Keratinocyte (primary cell): ENCODE results near the gene CDC26.

Experiments used
- EZH2 ChIP-seq: IDR thresholded peaks from one replicate; pipeline ENCODE4 v1.6.1; 2012; ENCODE audit warnings: inconsistent platforms, mild to moderate bottlenecking, low read length, moderate library complexity
- TF ChIP-seq, protein P1 (sequence below), 3 experiments: IDR thresholded peaks in 1 of 3; conservative IDR thresholded peaks in 1 of 3; optimal IDR thresholded peaks in 1 of 3; 2 replicates in 2 of 3; 3 replicates in 1 of 3; pipeline versions ENCODE3 to v1.5.1; 2011; ENCODE audit warnings: low read length in 3 of 3, mild to moderate bottlenecking in 3 of 3, moderate library complexity in 2 of 3, control low read depth in 1 of 3, inconsistent platforms in 1 of 3; ENCODE audit not compliant: insufficient read depth in 2 of 3; ENCODE audit errors: extremely low read depth in 1 of 3

DNA sequence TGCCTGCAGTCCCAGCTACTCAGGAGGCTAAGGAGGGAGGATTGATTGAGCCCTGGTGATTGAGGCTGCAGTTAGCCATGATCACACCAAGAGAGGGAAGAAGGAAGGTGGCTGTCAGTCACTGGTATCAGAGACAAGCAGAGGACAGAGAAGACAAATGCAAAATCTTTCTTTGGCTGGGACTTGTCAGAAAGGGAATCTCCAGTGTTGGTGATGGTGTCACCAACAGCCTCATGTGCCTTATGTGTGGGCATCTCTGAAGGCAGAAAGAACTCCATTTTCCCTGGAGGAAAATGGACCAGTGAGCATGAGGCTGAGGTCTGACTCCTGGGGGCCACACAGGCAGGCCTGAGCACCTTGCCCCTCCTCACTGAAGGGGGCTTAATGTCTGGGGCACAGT lies 39.9 kb upstream of the CDC26 start:
- TF ChIP-seq, protein P1, sequence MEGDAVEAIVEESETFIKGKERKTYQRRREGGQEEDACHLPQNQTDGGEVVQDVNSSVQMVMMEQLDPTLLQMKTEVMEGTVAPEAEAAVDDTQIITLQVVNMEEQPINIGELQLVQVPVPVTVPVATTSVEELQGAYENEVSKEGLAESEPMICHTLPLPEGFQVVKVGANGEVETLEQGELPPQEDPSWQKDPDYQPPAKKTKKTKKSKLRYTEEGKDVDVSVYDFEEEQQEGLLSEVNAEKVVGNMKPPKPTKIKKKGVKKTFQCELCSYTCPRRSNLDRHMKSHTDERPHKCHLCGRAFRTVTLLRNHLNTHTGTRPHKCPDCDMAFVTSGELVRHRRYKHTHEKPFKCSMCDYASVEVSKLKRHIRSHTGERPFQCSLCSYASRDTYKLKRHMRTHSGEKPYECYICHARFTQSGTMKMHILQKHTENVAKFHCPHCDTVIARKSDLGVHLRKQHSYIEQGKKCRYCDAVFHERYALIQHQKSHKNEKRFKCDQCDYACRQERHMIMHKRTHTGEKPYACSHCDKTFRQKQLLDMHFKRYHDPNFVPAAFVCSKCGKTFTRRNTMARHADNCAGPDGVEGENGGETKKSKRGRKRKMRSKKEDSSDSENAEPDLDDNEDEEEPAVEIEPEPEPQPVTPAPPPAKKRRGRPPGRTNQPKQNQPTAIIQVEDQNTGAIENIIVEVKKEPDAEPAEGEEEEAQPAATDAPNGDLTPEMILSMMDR (optimal IDR thresholded peaks at IDR 0.05 in 1 of 3, IDR thresholded peaks at IDR 0.05 in 1 of 3, conservative IDR thresholded peaks at IDR 0.05 in 1 of 3; ENCODE audit: extremely low read depth in 1 of 3, insufficient read depth in 2 of 3, low read length in 3 of 3): no peak
- no peak for TF ChIP-seq EZH2
